WERI-Rb-1 (cell line): ENCODE data around the gene SPRED2.

Experiments
- DNase-seq: peaks from one replicate; pipeline ENCODE4 v3.0.0-alpha.2; 2020
- H3K27ac ChIP-seq: fragments of 250-450 bp; sonication (Bioruptor Pico); 2 replicates; pipeline ENCODE4 v1.5.1; 2020; ENCODE audit warnings: mild to moderate bottlenecking, moderate library complexity
- H3K27me3 ChIP-seq: fragments of 250-450 bp; sonication (Bioruptor Pico); 2 replicates; pipeline ENCODE4 v1.5.1; 2021; ENCODE audit warnings: mild to moderate bottlenecking, low read depth, moderate library complexity; ENCODE audit not compliant: insufficient read depth, severe bottlenecking
- H3K36me3 ChIP-seq: fragments of 250-450 bp; sonication (Bioruptor Pico); 2 replicates; pipeline ENCODE4 v1.5.1; 2020; ENCODE audit warnings: mild to moderate bottlenecking, moderate library complexity
- H3K4me3 ChIP-seq: 2 replicates; pipeline ENCODE4 v1.5.1; 2011; ENCODE audit warnings: low read depth, mild to moderate bottlenecking, control low read depth, low read length
- H3K9me3 ChIP-seq: fragments of 250-450 bp; sonication (Bioruptor Pico); 2 replicates; pipeline ENCODE4 v1.5.1; 2021; ENCODE audit warnings: mild to moderate bottlenecking, moderate library complexity; ENCODE audit not compliant: severe bottlenecking
- TF ChIP-seq, protein P1 (sequence below): IDR thresholded peaks from 2 replicates; pipeline ENCODE4 v1.5.1; 2011; ENCODE audit warnings: low read depth, mild to moderate bottlenecking, control low read depth, inconsistent platforms, low read length

Gene SPRED2

GRCh38 chr2:65329525-65329924 is 102.9 kb downstream of the SPRED2 start:
- Histone ChIP-seq H3K27me3 (no peaks in the 10 kb centered on the region), H3K27ac (no peak overlapping the region), H3K36me3 (peaks cover 4% of the 10 kb centered on the region), H3K9me3 (no peaks in the 10 kb centered on the region), H3K4me3 (no peak overlapping the region)
- DNase-seq, result peak; percentile 46
- TF ChIP-seq, protein P1, sequence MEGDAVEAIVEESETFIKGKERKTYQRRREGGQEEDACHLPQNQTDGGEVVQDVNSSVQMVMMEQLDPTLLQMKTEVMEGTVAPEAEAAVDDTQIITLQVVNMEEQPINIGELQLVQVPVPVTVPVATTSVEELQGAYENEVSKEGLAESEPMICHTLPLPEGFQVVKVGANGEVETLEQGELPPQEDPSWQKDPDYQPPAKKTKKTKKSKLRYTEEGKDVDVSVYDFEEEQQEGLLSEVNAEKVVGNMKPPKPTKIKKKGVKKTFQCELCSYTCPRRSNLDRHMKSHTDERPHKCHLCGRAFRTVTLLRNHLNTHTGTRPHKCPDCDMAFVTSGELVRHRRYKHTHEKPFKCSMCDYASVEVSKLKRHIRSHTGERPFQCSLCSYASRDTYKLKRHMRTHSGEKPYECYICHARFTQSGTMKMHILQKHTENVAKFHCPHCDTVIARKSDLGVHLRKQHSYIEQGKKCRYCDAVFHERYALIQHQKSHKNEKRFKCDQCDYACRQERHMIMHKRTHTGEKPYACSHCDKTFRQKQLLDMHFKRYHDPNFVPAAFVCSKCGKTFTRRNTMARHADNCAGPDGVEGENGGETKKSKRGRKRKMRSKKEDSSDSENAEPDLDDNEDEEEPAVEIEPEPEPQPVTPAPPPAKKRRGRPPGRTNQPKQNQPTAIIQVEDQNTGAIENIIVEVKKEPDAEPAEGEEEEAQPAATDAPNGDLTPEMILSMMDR, result no peak

DNA sequence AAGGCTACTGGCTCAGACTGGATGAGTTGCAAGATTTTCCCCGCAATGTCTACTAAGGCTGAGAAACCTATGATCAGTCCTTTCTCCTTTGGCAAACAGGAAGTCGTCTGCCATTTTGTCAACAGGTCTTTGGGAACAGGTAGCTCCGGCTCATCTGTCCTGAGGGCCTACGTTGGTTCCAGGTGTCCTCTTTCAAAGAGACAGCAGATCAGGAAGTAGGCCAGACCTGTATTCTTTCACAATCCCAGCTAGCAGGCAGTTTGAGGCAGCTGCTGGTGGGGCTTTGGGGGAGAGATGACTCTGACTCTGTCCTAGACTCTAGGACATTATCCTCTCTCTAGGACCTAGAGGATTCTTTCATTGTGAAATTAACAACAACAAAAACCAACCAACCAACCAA is 106.1 kb downstream of the SPRED2 start:
- no peak overlapping the region for H3K4me3 ChIP-seq
- no peaks in the 10 kb centered on the region; the same call in 1 of the 2 replicates for H3K36me3 ChIP-seq
- TF ChIP-seq, protein P1, result no peak
- no peak overlapping the region for H3K27ac ChIP-seq
- H3K27me3 ChIP-seq, result no peaks in the 10 kb centered on the region
- DNase-seq, result no peak
- H3K9me3 ChIP-seq, result no peaks in the 10 kb centered on the region

DNA sequence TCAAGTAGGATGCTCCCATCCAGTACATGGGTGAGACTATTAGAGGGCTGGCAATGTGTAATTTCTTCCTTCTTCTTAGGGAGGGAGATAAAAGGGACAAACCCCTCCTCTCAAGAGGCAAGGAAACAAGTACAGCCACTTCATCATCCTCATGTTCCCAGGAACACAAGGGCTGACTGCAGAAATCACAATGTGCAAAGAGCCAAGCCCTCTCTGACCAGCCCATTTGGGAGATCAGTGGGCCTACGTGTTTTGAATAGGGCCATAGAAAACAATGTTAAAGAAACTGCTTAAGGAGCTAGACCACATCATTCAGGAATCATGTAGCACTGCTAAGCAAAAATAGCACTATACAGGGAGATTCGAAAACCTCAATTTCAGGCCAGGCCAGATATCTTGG is 107.3 kb downstream of the SPRED2 start:
- Histone ChIP-seq H3K36me3 (no peaks in the 10 kb centered on the region), H3K27me3 (no peaks in the 10 kb centered on the region), H3K4me3 (no peak overlapping the region), H3K9me3 (no peaks in the 10 kb centered on the region), H3K27ac (no peak overlapping the region)
- TF ChIP-seq, protein P1, result no peak
- no peak for DNase-seq

DNA sequence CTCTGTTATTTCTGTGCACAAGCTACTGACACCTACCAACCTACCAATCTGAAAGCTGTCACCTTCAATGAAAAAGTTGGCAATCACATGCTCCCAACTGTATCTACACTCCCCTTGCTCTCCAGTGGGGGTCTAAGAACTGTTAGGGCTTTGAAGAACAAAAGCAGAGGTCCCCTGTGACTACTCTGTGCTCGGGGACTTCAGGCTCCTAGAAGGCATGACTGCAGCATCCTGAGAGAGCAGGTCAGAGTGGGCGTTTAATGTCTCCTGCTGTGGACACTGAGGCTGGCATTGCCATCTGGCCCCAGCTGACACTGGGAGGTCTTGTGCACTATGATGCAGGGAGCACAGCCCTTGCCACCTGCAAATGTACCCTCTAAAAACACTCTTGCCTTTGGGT is 111.5 kb downstream of the SPRED2 start:
- Histone ChIP-seq H3K4me3 (no peak overlapping the region), H3K27me3 (no peaks in the 10 kb centered on the region), H3K27ac (no peak overlapping the region), H3K36me3 (peaks cover 5% of the 10 kb centered on the region; the same call in 1 of the 2 replicates), H3K9me3 (no peaks in the 10 kb centered on the region)
- TF ChIP-seq, protein P1, result no peak
- DNase-seq, result no peak

DNA sequence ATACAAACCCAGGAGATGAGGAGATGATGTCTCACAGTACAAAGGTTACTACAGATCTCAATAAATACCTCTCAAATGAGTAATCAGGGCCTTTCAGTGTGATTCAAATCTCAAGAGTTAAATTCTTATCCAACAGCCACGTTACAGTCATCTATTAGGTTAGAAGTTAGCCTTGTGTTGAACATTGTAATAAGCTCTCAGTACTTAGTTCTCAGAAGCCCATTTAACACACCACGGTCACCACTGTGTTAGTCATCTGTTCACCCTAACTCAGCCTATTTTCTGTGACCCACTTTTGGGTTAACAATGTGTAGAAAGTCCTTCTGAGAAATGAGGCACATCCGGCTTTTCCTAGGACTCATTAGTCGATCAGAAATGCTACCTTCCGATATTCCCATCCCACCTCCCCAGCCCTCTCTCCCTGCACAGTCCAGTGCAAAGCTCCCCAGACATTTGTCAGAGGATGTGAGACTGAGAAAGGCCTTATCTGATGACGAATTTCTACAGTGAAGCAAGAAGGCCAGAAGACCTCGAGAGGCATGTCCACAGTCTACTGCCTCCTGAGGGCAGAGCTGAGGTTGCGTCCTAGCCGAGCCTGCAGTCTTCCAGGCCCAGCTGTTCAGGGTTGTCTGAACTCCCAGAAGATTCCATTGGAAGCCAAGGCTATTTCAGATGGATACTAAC is 112.2 kb downstream of the SPRED2 start:
- no peaks in the 10 kb centered on the region for H3K27me3 ChIP-seq
- H3K9me3 ChIP-seq, result no peaks in the 10 kb centered on the region
- DNase-seq, result no peak
- no peak overlapping the region for H3K4me3 ChIP-seq
- peaks cover 10% of the 10 kb centered on the region for H3K36me3 ChIP-seq
- H3K27ac ChIP-seq, result no peak overlapping the region
- TF ChIP-seq, protein P1, result peak; percentile 51

GRCh38 chr2:65319674-65320041 is 112.7 kb downstream of the SPRED2 start:
- Histone ChIP-seq H3K4me3 (no peak overlapping the region), H3K27me3 (no peaks in the 10 kb centered on the region), H3K9me3 (no peaks in the 10 kb centered on the region), H3K27ac (no peak overlapping the region), H3K36me3 (peaks cover 12% of the 10 kb centered on the region)
- no peak for DNase-seq
- TF ChIP-seq, protein P1, result no peak
